Measurements from ENCODE around the gene MINDY2. TPM values are rescaled to one million over a fixed set of nuclear protein-coding genes. Genes with fewer than 3 reads are reported as not detected.

The MINDY2 gene
- total and polyA plus RNA-seq, 9 of the 15 experiments (the other 6 are each of a cell fraction or from before 2014, with no cell fraction given), result 2.4 to 15.3 (median 7.2) TPM

DNA sequence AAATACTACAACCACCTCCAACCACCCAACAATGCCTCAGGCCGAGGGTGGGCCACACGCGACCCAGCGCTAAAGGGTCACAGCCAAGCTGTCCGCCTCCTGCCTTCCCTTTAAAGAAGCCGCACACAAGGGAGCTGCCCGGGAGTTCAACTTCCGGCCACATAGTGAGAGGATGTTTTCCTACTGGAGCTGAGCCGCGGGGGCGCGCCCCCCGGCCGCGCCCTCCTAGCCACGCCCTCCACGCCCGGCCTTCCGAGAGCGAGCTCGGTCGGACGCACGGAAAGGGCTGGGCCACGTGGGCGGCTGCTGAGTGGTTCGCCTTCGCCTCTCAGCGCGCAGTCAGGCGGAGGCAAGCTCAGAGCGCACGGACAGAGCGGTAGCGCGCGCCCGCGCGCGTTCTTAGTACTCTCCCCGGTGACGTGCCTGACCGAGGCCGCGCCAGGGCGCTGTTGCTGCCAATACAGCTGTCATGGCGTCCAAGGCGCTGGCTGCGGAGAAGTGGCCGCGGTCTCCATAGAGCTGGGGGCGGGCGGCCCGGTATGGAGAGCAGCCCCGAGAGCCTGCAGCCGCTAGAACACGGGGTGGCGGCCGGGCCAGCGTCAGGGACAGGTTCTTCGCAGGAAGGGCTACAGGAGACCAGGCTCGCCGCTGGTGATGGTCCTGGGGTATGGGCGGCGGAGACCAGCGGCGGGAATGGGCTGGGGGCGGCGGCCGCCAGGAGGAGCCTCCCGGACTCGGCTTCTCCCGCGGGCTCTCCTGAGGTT, at the start of gene MINDY2 (continued):
- TF ChIP-seq NUFIP1 (IDR thresholded peaks at IDR 0.05; ENCODE audit: partially characterized antibody) (peak; percentile 64), NR4A1 (CRISPR knock-in tag; IDR thresholded peaks at IDR 0.05) (no peak), NR4A1 (tag; IDR thresholded peaks at IDR 0.05) (peak; percentile 20; the same call in 1 of the 2 replicates), TFAM (CRISPR knock-in tag; conservative IDR thresholded peaks at IDR 0.05) (no peak), CREB1 (IDR thresholded peaks at IDR 0.05) (peak; percentile 62), CREB1 (CRISPR knock-in tag; IDR thresholded peaks at IDR 0.05) (peak; percentile 86), ZNF830 (CRISPR knock-in tag; IDR thresholded peaks at IDR 0.05) (no peak), ILF3 (IDR thresholded peaks at IDR 0.05; ENCODE audit: borderline replicate concordance) (no peak; the same call in 1 of the 2 replicates), ETV5 (CRISPR knock-in tag; IDR thresholded peaks at IDR 0.05; ENCODE audit: low read depth) (peak; percentile 84; the same call in 1 of the 2 replicates), POLR2AphosphoS2 (IDR thresholded peaks at IDR 0.05; ENCODE audit: low read length) (no peak), STAT6 (CRISPR knock-in tag; IDR thresholded peaks at IDR 0.05) (0 out of 2 replicates have a peak, but pooled peaks have one; percentile 48), ETV1 (tag; conservative IDR thresholded peaks at IDR 0.05; ENCODE audit: low read depth) (peak; percentile 86), MCM2 (IDR thresholded peaks at IDR 0.05; ENCODE audit: low read depth) (no peak), ZNF76 (CRISPR knock-in tag; IDR thresholded peaks at IDR 0.05; ENCODE audit: borderline replicate concordance) (0 out of 2 replicates have a peak, but pooled peaks have one; percentile 51), TAL1 (IDR thresholded peaks at IDR 0.05) (no peak), ZNF431 (CRISPR knock-in tag; IDR thresholded peaks at IDR 0.05) (no peak), ZNF184 (CRISPR knock-in tag; IDR thresholded peaks at IDR 0.05) (no peak), U2AF2 (optimal IDR thresholded peaks at IDR 0.05; ENCODE audit: low read depth, low read length) (no peak), CBFB (CRISPR knock-in tag; IDR thresholded peaks at IDR 0.05) (no peak), ZNF79 (CRISPR knock-in tag; IDR thresholded peaks at IDR 0.05; ENCODE audit: low read depth) (no peak), ZNF316 (IDR thresholded peaks at IDR 0.05) (0 out of 2 replicates have a peak, but pooled peaks have one; percentile 20), PCBP1 (IDR thresholded peaks at IDR 0.05; ENCODE audit: low read depth, low read length, poor library complexity, severe bottlenecking) (peak; percentile 54), NFIC (IDR thresholded peaks at IDR 0.05) (peak; percentile 43)
- TF ChIP-seq, protein P1, sequence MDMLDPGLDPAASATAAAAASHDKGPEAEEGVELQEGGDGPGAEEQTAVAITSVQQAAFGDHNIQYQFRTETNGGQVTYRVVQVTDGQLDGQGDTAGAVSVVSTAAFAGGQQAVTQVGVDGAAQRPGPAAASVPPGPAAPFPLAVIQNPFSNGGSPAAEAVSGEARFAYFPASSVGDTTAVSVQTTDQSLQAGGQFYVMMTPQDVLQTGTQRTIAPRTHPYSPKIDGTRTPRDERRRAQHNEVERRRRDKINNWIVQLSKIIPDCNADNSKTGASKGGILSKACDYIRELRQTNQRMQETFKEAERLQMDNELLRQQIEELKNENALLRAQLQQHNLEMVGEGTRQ (CRISPR knock-in tag; IDR thresholded peaks at IDR 0.05), result peak; percentile 94
- TF ChIP-seq, protein P2, sequence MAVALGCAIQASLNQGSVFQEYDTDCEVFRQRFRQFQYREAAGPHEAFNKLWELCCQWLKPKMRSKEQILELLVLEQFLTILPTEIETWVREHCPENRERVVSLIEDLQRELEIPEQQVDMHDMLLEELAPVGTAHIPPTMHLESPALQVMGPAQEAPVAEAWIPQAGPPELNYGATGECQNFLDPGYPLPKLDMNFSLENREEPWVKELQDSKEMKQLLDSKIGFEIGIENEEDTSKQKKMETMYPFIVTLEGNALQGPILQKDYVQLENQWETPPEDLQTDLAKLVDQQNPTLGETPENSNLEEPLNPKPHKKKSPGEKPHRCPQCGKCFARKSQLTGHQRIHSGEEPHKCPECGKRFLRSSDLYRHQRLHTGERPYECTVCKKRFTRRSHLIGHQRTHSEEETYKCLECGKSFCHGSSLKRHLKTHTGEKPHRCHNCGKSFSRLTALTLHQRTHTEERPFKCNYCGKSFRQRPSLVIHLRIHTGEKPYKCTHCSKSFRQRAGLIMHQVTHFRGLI (CRISPR knock-in tag; IDR thresholded peaks at IDR 0.05), result peak; percentile 60; the same call in 1 of the 2 replicates

Data from K562 (cell line).